ENCODE measurements around the gene OR5H1.

OR5H1 gene

DNA sequence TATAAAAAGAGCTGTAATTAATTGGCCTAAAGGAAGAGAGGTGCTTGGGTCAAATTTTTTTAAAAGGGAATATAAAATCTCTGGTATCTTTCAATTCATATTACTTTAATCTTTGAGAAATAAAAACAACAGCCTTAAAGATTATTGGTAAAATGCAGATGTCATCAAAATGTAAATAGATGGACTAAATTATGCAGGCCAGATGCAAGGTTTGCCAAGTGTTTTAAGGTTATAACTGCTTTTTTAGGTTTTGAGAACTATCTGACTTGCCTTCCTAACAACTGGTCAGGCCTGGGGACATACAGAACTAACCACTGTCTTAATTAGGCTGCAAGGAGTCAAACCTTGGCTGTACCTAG lies 20.0 kb upstream of the OR5H1 start:
- Histone ChIP-seq H3K4me1 (ENCODE audit: control insufficient read depth, insufficient read depth, low read length) (0 out of 2 replicates have a peak, but pooled peaks cover 2% of the 10 kb centered on the region), H3K4me3 (ENCODE audit: low read depth, low read length) (no peak overlapping the region), H3K36me3 (ENCODE audit: control insufficient read depth in 2 of 2, insufficient read depth in 1 of 2, low read length in 2 of 2) (no peaks in the 10 kb centered on the region), H3K9me3 (ENCODE audit: control insufficient read depth, insufficient read depth, low read depth, low read length) (no peaks in the 10 kb centered on the region), H3K27ac (ENCODE audit: extremely low read depth, low read depth, low read length) (no peak overlapping the region)
- ChIA-PET CTCF (no interaction called here), POLR2A (no interaction called here)
- TF ChIP-seq ZNF23 (tag by site-specific recombination; IDR thresholded peaks at IDR 0.05; ENCODE audit: borderline replicate concordance), result no peak
- no peak for TF ChIP-seq ZNF658 (tag by site-specific recombination; IDR thresholded peaks at IDR 0.05)
- no peak for TF ChIP-seq ZNF692 (tag by site-specific recombination; IDR thresholded peaks at IDR 0.05)
- no peak for TF ChIP-seq ZNF112 (tag by site-specific recombination; IDR thresholded peaks at IDR 0.05)
- TF ChIP-seq ZNF184 (tag by site-specific recombination; IDR thresholded peaks at IDR 0.05), result no peak
- TF ChIP-seq ZNF530 (tag by site-specific recombination; IDR thresholded peaks at IDR 0.05; ENCODE audit: low read depth), result no peak
- TF ChIP-seq ZNF561 (tag by site-specific recombination; IDR thresholded peaks at IDR 0.05; ENCODE audit: borderline replicate concordance), result no peak
- no peak for TF ChIP-seq ATF2 (tag by site-specific recombination; IDR thresholded peaks at IDR 0.05; ENCODE audit: low read depth)
- no peak for TF ChIP-seq SP3 (tag by site-specific recombination; IDR thresholded peaks at IDR 0.05)
- no peak for TF ChIP-seq ZNF677 (tag by site-specific recombination; IDR thresholded peaks at IDR 0.05)
- no peak for TF ChIP-seq YY1 (tag by site-specific recombination; IDR thresholded peaks at IDR 0.05)

DNA sequence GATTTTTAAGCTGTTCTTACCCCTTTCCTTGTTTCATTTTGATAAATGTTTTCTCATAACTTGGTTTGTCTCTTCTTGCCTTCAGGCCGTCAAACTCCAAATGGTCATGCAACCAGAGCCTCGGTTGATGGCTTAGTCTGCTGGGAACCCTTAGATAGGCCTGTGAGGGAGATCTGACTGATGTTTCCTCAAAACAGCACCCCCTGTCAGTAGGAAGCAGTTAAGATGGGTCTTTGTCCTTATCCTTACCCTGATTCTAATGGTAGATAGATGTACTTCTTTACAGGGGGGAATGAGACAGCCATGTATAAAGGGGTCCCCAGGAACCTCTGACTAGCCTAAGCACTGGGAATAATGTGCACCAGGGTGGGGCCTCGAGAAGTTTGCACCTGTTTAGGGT lies 16.3 kb upstream of the OR5H1 start:
- no peak overlapping the region for H3K4me3 ChIP-seq (ENCODE audit: low read depth, low read length)
- H3K9me3 ChIP-seq (ENCODE audit: control insufficient read depth, insufficient read depth, low read depth, low read length), result no peaks in the 10 kb centered on the region
- H3K36me3 ChIP-seq (ENCODE audit: control insufficient read depth in 2 of 2, insufficient read depth in 1 of 2, low read length in 2 of 2), result no peaks in the 10 kb centered on the region
- no peak overlapping the region for H3K27ac ChIP-seq (ENCODE audit: extremely low read depth, low read depth, low read length)
- POLR2A ChIA-PET, result no interaction called here
- CTCF ChIA-PET, result interaction anchor here (1.0 kb wide), 1 partner anchor 74 kb away, joined by 3 read pairs; no protein-coding TSS in a partner anchor
- H3K4me1 ChIP-seq (ENCODE audit: control insufficient read depth, insufficient read depth, low read length), result 0 out of 2 replicates have a peak, but pooled peaks cover 2% of the 10 kb centered on the region
- TF ChIP-seq ZNF175 (tag by site-specific recombination; IDR thresholded peaks at IDR 0.05), result no peak
- no peak for TF ChIP-seq ZNF521 (tag by site-specific recombination; IDR thresholded peaks at IDR 0.05)
- TF ChIP-seq, protein P1, sequence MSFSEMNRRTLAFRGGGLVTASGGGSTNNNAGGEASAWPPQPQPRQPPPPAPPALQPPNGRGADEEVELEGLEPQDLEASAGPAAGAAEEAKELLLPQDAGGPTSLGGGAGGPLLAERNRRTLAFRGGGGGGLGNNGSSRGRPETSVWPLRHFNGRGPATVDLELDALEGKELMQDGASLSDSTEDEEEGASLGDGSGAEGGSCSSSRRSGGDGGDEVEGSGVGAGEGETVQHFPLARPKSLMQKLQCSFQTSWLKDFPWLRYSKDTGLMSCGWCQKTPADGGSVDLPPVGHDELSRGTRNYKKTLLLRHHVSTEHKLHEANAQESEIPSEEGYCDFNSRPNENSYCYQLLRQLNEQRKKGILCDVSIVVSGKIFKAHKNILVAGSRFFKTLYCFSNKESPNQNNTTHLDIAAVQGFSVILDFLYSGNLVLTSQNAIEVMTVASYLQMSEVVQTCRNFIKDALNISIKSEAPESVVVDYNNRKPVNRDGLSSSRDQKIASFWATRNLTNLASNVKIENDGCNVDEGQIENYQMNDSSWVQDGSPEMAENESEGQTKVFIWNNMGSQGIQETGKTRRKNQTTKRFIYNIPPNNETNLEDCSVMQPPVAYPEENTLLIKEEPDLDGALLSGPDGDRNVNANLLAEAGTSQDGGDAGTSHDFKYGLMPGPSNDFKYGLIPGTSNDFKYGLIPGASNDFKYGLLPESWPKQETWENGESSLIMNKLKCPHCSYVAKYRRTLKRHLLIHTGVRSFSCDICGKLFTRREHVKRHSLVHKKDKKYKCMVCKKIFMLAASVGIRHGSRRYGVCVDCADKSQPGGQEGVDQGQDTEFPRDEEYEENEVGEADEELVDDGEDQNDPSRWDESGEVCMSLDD (tag by site-specific recombination; IDR thresholded peaks at IDR 0.05), result no peak
- no peak for TF ChIP-seq ZNF747 (tag by site-specific recombination; IDR thresholded peaks at IDR 0.05)
- no peak for TF ChIP-seq ZNF114 (tag by site-specific recombination; IDR thresholded peaks at IDR 0.05)
- TF ChIP-seq ZNF701 (tag by site-specific recombination; IDR thresholded peaks at IDR 0.05), result no peak
- no peak for TF ChIP-seq ZNF221 (tag by site-specific recombination; IDR thresholded peaks at IDR 0.05; ENCODE audit: borderline replicate concordance)
- TF ChIP-seq ATF2 (tag by site-specific recombination; IDR thresholded peaks at IDR 0.05; ENCODE audit: low read depth), result no peak
- TF ChIP-seq ZNF670 (tag by site-specific recombination; IDR thresholded peaks at IDR 0.05; ENCODE audit: low read depth), result no peak
- no peak for TF ChIP-seq ZNF704 (tag by site-specific recombination; IDR thresholded peaks at IDR 0.05)
- TF ChIP-seq ZNF433 (tag by site-specific recombination; IDR thresholded peaks at IDR 0.05; ENCODE audit: low read depth), result no peak
- TF ChIP-seq ZNF473 (tag by site-specific recombination; IDR thresholded peaks at IDR 0.05), result no peak
- TF ChIP-seq, protein P2, sequence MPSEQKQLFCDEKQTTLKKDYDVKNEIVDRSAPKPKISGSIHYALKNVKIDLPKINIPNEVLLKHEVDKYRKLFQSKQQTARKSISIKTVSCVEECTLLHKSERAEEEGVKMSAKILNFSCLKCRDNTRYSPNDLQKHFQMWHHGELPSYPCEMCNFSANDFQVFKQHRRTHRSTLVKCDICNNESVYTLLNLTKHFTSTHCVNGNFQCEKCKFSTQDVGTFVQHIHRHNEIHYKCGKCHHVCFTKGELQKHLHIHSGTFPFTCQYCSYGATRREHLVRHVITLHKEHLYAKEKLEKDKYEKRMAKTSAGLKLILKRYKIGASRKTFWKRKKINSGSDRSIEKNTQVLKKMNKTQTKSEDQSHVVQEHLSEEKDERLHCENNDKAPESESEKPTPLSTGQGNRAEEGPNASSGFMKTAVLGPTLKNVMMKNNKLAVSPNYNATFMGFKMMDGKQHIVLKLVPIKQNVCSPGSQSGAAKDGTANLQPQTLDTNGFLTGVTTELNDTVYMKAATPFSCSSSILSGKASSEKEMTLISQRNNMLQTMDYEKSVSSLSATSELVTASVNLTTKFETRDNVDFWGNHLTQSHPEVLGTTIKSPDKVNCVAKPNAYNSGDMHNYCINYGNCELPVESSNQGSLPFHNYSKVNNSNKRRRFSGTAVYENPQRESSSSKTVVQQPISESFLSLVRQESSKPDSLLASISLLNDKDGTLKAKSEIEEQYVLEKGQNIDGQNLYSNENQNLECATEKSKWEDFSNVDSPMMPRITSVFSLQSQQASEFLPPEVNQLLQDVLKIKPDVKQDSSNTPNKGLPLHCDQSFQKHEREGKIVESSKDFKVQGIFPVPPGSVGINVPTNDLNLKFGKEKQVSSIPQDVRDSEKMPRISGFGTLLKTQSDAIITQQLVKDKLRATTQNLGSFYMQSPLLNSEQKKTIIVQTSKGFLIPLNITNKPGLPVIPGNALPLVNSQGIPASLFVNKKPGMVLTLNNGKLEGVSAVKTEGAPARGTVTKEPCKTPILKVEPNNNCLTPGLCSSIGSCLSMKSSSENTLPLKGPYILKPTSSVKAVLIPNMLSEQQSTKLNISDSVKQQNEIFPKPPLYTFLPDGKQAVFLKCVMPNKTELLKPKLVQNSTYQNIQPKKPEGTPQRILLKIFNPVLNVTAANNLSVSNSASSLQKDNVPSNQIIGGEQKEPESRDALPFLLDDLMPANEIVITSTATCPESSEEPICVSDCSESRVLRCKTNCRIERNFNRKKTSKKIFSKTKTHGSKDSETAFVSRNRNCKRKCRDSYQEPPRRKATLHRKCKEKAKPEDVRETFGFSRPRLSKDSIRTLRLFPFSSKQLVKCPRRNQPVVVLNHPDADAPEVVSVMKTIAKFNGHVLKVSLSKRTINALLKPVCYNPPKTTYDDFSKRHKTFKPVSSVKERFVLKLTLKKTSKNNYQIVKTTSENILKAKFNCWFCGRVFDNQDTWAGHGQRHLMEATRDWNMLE (tag by site-specific recombination; conservative IDR thresholded peaks at IDR 0.05; ENCODE audit: low read depth), result no peak
